Measurements from ENCODE around the gene NSFL1C.
"Not testable (repeated sequence)": the region's sequence is repeated elsewhere in the genome, so short reads cannot be mapped to it uniquely, and the experiment has no call there.

The NSFL1C gene

GRCh38 chr20:1423206-1423605 is 43.4 kb downstream of the NSFL1C start:
- no peak for ATAC-seq

- ATAC-seq = no peak
These were observed 43.9 kb downstream of the NSFL1C start for GRCh38 chr20:1422753-1423152.

GRCh38 chr20:1420066-1420465 is 46.6 kb downstream of the NSFL1C start:
- no peak for ATAC-seq

GRCh38 chr20:1418350-1418749 is 48.3 kb downstream of the NSFL1C start:
- no peak for ATAC-seq

- ATAC-seq = no peak
These were observed 48.9 kb downstream of the NSFL1C start for GRCh38 chr20:1417790-1418189.

GRCh38 chr20:1417273-1417672 is 49.4 kb downstream of the NSFL1C start:
- no peak for ATAC-seq

GRCh38 chr20:1415667-1416468 is 50.8 kb downstream of the NSFL1C start:
- peak in 1 of 2 donors; percentile 27 for ATAC-seq

GRCh38 chr20:1414982-1415381 is 51.7 kb downstream of the NSFL1C start:
- no peak for ATAC-seq

- ATAC-seq = no peak
These were observed 60.8 kb downstream of the NSFL1C start for GRCh38 chr20:1405801-1406200.

GRCh38 chr20:1403624-1404023 is 63.0 kb downstream of the NSFL1C start:
- no peak for ATAC-seq

GRCh38 chr20:1402149-1402548 is 64.5 kb downstream of the NSFL1C start:
- ATAC-seq = no peak

GRCh38 chr20:1401451-1401907 is 65.2 kb downstream of the NSFL1C start:
- no peak for ATAC-seq

GRCh38 chr20:1399678-1400366 is 66.8 kb downstream of the NSFL1C start:
- ATAC-seq = not testable (repeated sequence)

GRCh38 chr20:1398185-1398584 is 68.5 kb downstream of the NSFL1C start:
- ATAC-seq = not testable (repeated sequence)

GRCh38 chr20:1397710-1398109 is 68.9 kb downstream of the NSFL1C start:
- no peak for ATAC-seq

- no peak for ATAC-seq
These were observed 69.9 kb downstream of the NSFL1C start for GRCh38 chr20:1396702-1397101.

- ATAC-seq = no peak
These were observed 70.4 kb downstream of the NSFL1C start for GRCh38 chr20:1396264-1396663.

GRCh38 chr20:1394686-1395085 is 72.0 kb downstream of the NSFL1C start:
- ATAC-seq = no peak

GRCh38 chr20:1393507-1393882 is 73.2 kb downstream of the NSFL1C start:
- ATAC-seq = no peak

GRCh38 chr20:1392693-1393506 is 73.7 kb downstream of the NSFL1C start, which contains the start of gene FKBP1A:
Gene FKBP1A, minus strand, starts transcription at chr20:1393054. Its CDS starts 56 bp downstream, at chr20:1392998.
- ATAC-seq = peak; percentile 92 to 93

- peak; percentile 1 to 5 for ATAC-seq
These were observed 74.3 kb downstream of the NSFL1C start for GRCh38 chr20:1392443-1392692.

Measured in activated CD4-positive, CD25-positive, alpha-beta regulatory T cell treated with anti-CD3 and anti-CD28 coated beads, Interleukin-2, amount 50 U/mL, for 24 hours (primary cell).